HEK293T (cell line): ENCODE results near the gene MAP3K20.

ENCODE experiments used
- ARNT ChIP-seq: fragments of 450-650 bp; IDR thresholded peaks from 2 replicates; pipeline ENCODE4 v1.6.1; 2017; ENCODE audit warnings: mild to moderate bottlenecking
- BHLHE40 ChIP-seq: fragments of 450-650 bp; IDR thresholded peaks from 2 replicates; pipeline ENCODE4 v1.6.1; 2016; ENCODE audit warnings: mild to moderate bottlenecking, moderate library complexity, borderline replicate concordance
- ELF4 ChIP-seq: fragments of 450-650 bp; IDR thresholded peaks from 2 replicates; pipeline ENCODE4 v1.6.1; 2017; ENCODE audit warnings: antibody characterized with exemption
- FOXA1 ChIP-seq: fragments of 450-650 bp; IDR thresholded peaks from 2 replicates; pipeline ENCODE4 v1.6.1; 2016; ENCODE audit warnings: mild to moderate bottlenecking
- FOXK2 ChIP-seq: fragments of 450-650 bp; IDR thresholded peaks from 2 replicates; pipeline ENCODE4 v1.6.1; 2016; ENCODE audit warnings: mild to moderate bottlenecking
- FOXM1 ChIP-seq: fragments of 450-650 bp; IDR thresholded peaks from 2 replicates; pipeline ENCODE4 v1.6.1; 2017; ENCODE audit warnings: mild to moderate bottlenecking, borderline replicate concordance
- HDGF ChIP-seq: fragments of 450-650 bp; IDR thresholded peaks from 2 replicates; pipeline ENCODE4 v1.6.1; 2017; ENCODE audit warnings: antibody characterized with exemption, borderline replicate concordance
- L3MBTL2 ChIP-seq: fragments of 450-650 bp; conservative IDR thresholded peaks from 2 replicates; pipeline ENCODE4 v1.6.1; 2016; ENCODE audit warnings: mild to moderate bottlenecking
- LEF1 ChIP-seq: fragments of 450-650 bp; IDR thresholded peaks from 2 replicates; pipeline ENCODE4 v1.6.1; 2017; ENCODE audit warnings: mild to moderate bottlenecking, borderline replicate concordance
- SP1 ChIP-seq: fragments of 450-650 bp; IDR thresholded peaks from 2 replicates; pipeline ENCODE4 v1.6.1; 2017
- SUZ12 ChIP-seq: fragments of 450-650 bp; IDR thresholded peaks from 2 replicates; pipeline ENCODE4 v1.6.1; 2016; ENCODE audit warnings: mild to moderate bottlenecking
- TARDBP ChIP-seq: fragments of 450-650 bp; IDR thresholded peaks from 2 replicates; pipeline ENCODE4 v1.6.1; 2016

GRCh38 chr2:173290518-173290917 lies 214.9 kb downstream of the MAP3K20 start:
- TF ChIP-seq BHLHE40 (no peak), FOXM1 (no peak), ARNT (no peak), TARDBP (no peak), LEF1 (no peak), ELF4 (no peak), SP1 (no peak), FOXA1 (no peak), SUZ12 (no peak), FOXK2 (no peak), L3MBTL2 (no peak), HDGF (no peak)
